ENCODE measurements around the gene KCNH6. TPM values are rescaled to one million over a fixed set of nuclear protein-coding genes. Genes with fewer than 3 reads are reported as not detected.

KCNH6 gene
- total and polyA plus RNA-seq, 9 of the 15 experiments (the other 6 are each of a cell fraction or from before 2014, with no cell fraction given), result not detected

GRCh38 chr17:63500543-63501390 is 22.4 kb upstream of the KCNH6 start:
- WGBS (ENCODE audit: insufficient coverage, low coverage, missing lambda C conversion rate), result 4% methylated on average over 13 of the region's 14 CpGs
- H3K9ac ChIP-seq (ENCODE audit: insufficient read depth in 1 of 2, low read depth in 2 of 2, low read length in 2 of 2), result 0 out of 4 replicates have a peak overlapping the region, but pooled peaks of 1 of the 2 experiments have one; percentile 11
- no peak overlapping the region for H3K27ac ChIP-seq (ENCODE audit: extremely low read depth, low read depth, low read length)
- H3K9me3 ChIP-seq (replicated peaks; ENCODE audit: control insufficient read depth, insufficient read depth, low read depth, low read length), result 0 out of 2 replicates have a peak, but pooled peaks cover 2% of the 10 kb centered on the region
- peak; percentile 30; the same call in 2 of the 3 replicates for ATAC-seq
- no peaks in the 10 kb centered on the region for H3K36me3 ChIP-seq (ENCODE audit: control insufficient read depth, insufficient read depth, low read length)
- ChIA-PET POLR2A (no interaction called here), CTCF (ENCODE audit: low intra/inter-chr PET ratio) (no interaction called here)
- BruUV-seq (replicated peaks), result no TSS peak
- no peaks in the 10 kb centered on the region for H3K9me1 ChIP-seq (ENCODE audit: control insufficient read depth, insufficient read depth, low read length)
- no peak for DNase-seq (ENCODE audit: extremely low read depth in 1 of 4, low spot score in 3 of 4)
- peaks cover 0 to 19% of the 10 kb centered on the region in 2 experiments; a peak in 2 of 5 replicates for H3K4me1 ChIP-seq (replicated peaks in 1 of 2; ENCODE audit: control insufficient read depth in 2 of 2, insufficient read depth in 2 of 2, low read length in 2 of 2)
- in situ Hi-C loops (cut with MboI), result no loop called here
- no peaks in the 10 kb centered on the region for H4K20me1 ChIP-seq (replicated peaks; ENCODE audit: control insufficient read depth, insufficient read depth, low read length)
- peak; percentile 88 for TF ChIP-seq ZNF263 (CRISPR knock-in tag; IDR thresholded peaks at IDR 0.05; ENCODE audit: borderline replicate concordance)
- TF ChIP-seq ZNF280B (CRISPR knock-in tag; IDR thresholded peaks at IDR 0.05), result no peak
- 0 out of 2 replicates have a peak, but pooled peaks have one; percentile 13 for TF ChIP-seq PKNOX1 (IDR thresholded peaks at IDR 0.05)
- intact Hi-C loops (cut with micrococcal nuclease), result no loop called here
- no peaks in the 10 kb centered on the region for H3K79me2 ChIP-seq (ENCODE audit: control insufficient read depth, insufficient read depth, low read length)
- no peak overlapping the region for H3K4me3 ChIP-seq
- H3K4me2 ChIP-seq (ENCODE audit: insufficient read depth, low read length), result no peak overlapping the region
- peaks cover 22 to 27% of the 10 kb centered on the region in 2 experiments; a peak in 4 of 5 replicates for H3K27me3 ChIP-seq (ENCODE audit: control insufficient read depth in 2 of 2, insufficient read depth in 2 of 2, low read length in 2 of 2)
- H2AFZ ChIP-seq (ENCODE audit: low read depth, low read length), result no peak overlapping the region
- no peak for FAIRE-seq
